Cerebellar cortex (tissue), 1 donor: ENCODE measurements around the gene ZNF83.
"Not testable (repeated sequence)": the region's sequence is repeated elsewhere in the genome, so short reads cannot be mapped to it uniquely, and the experiment has no call there.

Experiments
- DNase-seq: peaks from one replicate; pipeline ENCODE4 v3.0.0-alpha.2; 2015; ENCODE audit warnings: low spot score

The ZNF83 gene

DNA sequence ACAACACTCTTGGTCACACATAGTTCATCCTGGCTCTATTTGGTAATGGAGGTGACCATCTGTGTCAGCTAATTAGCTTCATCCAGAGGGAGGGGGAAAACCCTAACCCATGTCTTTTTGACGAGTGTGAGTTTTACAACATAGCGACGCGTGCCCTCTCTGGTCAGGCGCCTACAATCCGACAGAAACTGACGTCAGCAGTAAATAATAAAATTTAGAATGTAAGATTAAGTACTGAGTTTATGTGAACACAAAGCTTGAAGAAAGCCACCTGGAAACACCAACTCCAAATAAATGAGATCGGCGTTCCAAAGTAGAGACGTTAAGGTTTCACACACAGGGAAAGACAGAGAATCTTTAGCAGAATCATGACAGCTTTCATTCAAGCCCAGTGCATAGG lies 1.8 kb upstream of the ZNF83 start:
- DNase-seq, result no peak

DNA sequence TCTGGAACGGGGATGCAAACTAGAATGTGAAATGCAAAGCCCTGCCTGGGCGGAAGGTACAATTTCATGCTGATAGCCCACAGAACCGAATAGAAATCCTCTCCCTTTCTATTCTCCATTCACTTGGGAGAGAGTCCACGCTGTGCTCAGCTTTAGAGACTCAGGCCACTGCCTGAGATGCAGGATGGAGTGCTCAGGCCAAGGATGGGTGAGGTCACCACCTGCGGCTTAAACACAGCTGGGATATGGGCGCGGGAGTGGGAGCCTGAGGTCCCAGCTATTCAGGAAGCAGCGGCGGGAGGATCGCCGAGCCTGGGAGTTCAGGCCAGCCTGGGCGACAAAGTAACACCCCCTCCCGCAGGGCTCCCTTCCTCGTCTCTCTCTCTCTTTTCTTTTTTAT lies 446 bp upstream of the ZNF83 start:
- DNase-seq, result no peak

DNA sequence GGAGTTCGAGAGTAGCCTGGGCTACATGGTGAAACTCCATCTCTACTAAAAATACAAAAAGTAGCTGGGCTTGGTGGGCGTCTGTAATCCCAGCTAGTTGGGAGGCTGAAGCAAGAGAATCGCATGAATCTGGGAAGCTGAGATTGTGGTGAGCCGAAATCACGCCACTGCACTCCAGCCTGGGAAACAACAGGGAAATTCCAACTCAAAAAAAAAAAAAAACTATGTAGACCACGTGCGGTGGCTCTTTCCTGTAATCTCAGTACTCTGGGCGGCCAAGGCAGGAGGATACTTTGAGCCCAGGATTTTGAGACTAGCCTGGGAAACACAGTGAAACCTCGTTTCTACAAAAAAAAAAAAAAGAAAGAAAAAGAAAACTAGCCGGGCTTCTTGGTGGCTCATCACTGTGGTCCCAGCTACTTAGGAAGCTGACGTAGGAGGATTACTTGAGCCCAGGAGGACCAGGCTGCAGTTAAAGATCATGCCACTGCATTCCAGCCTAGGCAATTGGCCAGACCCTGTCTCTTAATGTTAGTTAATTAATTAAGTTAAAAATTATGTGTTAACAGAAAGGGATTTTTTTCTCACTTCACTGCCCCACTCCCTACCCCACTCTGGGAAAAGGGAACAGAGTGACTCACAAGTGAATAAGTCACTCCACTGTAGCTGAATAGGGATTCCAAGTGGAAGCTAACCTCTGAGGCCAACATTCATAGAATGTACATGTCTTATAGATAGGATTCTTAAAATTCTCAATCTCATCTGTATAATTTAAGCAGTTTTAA lies 2.2 kb downstream of the ZNF83 start:
- no peak for DNase-seq

DNA sequence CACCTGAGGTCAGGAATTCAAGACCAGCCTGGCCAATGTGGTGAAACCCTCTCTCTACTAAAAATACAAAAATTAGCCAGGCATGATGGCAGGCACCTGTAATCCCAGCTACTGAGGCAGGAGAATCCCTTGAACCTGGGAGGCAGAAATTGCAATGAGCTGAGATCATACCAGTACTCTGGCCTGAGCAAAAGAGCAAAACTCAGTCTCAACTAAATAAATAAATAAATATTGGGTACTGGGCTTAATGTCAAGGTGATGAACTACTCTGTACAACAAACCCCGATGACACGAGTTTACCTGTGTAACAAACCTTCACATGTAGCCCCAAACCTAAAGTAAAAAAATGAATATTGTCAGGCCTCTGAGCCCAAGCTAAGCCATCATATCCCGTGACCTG lies 10.7 kb downstream of the ZNF83 start:
- DNase-seq, result not testable (repeated sequence)

DNA sequence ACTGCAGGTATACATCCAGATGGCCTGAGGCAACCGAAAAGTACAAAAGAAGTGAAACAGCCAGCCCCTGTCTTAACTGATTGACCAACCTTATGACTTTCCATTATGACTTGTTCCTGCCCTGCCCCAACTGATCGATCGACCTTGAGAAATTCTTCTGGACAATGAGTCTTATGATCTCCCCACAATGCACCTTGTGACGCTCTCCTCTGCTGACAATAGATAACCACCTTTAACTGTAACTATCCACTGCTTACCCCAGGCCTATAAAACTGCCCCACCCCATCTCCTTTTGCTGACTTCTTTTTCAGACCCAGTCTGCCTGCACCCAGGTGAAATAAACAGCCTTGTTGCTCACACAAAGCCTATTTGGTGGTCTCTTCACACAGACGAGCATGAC lies 11.2 kb downstream of the ZNF83 start:
- DNase-seq, result no peak

DNA sequence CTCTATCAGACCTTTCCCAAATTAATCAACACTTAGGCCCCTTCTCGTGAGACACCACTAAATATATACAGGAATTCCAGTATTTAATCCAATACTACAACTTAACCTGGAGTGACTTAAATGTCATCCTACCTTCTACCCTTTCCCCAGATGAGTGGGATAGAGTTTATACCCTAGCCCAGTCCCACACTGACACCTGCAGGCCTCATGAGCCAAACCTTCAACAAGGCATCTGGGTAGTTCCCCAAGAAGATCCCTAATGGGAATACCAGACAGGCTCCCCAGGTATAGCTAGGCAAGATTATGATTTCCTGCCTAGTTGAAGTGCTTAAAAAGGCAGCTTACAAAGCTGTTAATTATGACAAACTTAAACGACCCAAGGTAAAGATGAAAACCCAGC lies 15.9 kb downstream of the ZNF83 start:
- no peak for DNase-seq

DNA sequence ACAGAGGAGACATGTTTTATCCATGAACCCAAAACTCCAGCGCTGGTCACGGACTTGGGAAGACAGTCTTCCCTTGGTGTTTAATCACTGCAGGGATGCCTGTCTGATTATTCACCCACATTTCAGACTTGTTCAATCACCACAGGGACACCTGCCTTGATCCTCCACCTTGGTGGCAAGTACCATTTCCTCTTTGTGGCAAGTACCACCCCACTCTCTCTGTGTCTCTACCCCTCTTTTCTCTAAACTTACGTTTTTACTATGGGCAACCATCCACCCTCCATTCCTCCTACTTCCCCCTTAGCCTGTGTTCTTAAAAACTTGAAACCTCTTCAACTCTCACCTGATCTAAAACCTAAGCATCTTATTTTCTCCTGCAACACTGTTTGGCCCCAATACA lies 16.8 kb downstream of the ZNF83 start:
- no peak for DNase-seq

DNA sequence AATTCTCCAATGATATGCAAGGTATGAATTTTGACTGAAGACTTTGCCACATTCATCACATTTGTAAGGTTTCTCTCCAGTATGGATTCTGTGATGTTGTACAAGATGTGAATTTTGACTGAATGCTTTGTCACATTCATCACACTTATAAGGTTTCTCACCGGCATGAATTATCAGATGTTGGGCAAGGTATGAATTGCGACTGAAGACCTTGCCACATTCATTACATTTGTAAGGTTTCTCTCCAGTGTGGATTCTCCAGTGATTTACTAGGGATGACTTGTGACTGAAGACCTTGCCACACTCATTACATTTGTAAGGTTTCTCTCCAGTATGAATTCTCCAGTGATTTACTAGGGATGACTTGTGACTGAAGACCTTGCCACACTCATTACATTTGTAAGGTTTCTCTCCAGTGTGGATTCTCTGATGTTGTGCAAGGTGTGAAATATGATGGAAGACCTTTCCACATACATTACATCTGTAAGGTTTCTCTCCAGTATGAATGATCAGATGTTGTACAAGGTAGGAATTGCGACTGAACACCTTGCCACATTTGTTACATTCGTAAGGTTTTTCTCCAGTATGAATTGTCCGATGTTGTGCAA lies 24.8 kb downstream of the ZNF83 start:
- DNase-seq, result no peak

DNA sequence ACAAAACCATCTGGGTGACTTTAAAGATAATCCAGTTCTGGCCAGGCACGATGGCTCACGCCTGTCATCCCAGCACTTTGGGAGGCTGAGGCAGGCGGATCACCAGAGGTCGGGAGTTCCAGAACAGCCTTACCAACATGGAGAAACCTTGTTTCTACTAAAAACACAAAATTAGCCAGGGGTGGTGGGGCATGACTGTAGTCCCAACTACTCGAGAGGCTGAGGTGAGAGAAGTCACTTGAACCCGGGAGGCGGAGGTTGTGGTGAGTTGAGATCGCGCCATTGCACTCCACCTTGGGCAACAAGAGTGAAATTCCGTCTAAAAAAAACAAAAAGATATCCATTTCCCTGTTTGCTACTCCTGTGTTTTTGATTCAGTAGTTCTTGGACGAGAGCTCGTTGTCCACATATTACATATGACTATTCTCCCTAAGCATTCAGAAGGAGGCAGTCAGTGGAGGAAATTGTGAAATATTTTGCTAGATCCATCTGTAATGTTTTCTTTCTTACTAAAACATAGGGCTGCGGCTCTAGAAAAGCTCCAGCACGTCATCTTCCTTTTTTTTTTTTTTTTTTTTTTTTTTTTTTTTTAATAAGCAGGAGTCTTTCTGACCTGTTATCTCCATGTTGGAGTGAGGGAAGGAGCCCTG lies 34.5 kb downstream of the ZNF83 start:
- no peak for DNase-seq

DNA sequence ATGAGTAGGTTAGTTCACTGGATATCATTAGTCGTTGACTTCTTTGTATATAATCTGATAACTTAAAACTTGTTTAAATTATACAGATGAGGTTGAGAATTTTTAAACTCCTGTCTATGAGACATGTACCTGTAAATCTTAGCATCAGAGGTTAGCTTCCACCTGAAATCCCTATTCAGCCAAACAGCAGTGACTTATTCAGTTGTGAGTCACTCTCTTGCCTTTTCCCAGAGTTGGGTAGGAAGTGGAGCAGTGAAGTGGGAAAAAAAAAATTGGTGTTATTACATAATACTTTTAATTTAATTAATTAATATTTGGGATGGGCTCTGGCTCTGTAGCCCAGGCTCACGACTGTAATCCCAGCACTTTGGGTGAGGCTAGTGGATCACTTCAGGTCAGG lies 35.2 kb downstream of the ZNF83 start:
- DNase-seq, result no peak

DNA sequence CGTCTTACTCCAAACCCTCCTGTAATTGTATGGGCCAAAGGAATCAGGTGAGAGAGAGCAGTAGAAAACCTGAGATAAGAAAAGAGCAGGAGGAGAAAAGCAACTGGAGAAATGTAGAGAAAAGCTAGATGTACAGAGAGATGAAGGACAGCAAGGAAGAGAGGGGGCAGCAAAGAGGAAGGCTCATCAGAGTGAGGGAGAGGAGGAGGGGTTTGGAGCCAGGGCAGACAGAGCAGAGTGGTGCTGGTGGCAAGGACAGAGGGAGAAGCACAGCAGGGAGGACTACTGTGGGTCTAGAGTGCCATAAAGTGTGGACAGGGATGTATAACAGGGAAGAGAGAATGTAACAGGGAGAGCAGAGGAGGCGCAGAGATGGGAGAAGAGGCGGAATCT lies 36.2 kb downstream of the ZNF83 start:
- DNase-seq, result peak; percentile 24

DNA sequence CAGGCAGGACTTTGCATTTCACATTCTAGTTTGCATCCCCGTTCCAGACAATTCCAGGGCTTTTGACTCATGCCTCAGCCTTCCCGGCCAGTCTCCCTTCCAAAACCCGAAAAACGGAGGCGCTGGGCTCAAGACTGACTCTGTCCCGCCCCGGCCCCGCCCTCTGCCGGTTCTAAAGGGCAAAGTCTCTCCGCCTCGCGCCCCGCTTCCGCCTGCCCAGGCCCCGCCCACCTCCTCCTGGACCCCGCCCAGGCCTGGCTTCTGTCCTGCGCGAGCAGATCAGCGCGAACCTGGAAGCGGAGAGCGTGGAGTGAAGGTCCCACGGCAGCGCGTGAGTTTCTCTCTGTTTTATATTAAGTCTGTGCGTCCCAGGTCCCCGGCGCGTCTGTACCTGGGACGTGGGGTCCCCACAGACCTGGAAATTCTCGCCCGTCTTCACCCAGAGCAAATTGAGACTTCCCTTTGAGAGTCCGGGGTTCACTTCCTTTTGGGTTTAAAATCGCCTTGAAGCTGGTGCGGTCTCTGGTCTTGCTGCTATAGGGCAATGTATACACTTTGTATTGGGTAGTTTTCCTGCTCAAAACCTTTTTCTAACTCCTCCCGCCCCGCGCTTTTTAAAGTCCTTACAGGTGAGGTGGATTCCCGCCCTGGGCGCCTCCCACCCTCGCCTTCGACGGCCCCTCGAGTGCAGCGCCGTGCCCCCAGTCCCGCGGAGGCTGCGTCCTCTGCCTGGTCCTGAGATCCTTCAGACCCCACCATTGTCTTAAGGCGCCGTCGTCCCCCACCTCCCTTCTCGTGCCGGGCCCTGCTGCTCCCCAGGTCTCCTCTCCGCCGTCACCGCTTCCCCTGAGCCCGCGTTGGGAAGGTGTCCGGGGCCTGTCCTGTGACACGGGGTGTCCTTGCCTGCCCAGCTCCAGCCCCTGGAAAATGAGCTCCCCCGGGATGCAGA lies 36.9 kb downstream of the ZNF83 start:
- peak; percentile 83 for DNase-seq

DNA sequence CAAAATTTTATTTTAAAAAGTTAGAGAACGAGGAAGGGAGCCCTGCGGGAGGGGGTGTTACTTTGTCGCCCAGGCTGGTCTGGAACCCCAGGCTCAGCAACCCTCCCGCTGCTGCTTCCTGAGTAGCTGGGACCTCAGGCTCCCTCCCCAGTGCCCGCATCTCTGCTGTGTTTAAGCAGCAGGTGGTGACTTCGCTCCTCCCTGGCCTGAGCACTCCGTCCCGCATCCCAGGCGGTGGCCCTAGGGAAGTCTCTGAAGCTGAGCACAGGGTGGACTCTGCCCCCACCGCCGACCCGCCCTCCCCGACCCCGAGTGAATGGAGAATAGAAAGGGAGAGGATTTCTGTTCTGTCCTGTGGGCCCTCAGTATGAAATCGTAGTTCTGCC lies 37.5 kb downstream of the ZNF83 start:
- no peak for DNase-seq

DNA sequence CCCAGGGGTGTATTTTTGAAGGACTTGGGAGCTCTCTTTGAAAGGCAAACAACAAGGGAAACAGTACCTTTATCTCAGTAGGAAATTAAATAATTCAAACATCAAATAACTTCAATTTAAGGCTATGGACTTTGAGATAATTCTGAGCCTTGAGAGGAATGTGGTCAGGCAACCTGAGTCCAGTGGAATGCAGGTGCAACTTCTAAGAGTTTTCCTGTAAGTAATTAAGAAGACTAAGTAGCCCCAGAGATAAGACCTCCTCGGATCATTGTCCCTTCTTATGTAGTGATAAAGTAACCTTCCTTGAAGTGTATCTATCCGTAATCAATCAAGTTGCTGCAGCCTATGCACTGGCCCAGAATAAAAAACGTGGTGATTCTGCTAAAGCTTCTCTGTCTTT lies 38.9 kb downstream of the ZNF83 start:
- no peak for DNase-seq

DNA sequence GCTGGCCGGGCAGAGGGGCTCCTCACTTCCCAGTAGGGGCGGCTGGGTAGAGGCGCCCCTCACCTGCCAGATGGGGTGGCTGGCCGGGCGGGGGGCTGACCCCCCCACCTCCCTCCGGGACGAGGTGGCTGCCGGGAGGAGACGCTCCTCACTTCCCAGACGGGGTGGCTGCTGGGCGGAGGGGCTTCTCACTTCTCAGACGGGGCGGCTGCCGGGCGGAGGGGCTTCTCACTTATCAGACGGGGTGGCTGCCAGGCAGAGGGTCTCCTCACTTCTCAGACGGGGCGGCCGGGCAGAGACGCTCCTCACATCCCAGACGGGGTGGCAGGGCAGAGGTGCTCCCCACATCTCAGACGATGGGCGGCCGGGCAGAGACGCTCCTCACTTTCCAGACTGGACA lies 44.7 kb downstream of the ZNF83 start:
- not testable (repeated sequence) for DNase-seq

DNA sequence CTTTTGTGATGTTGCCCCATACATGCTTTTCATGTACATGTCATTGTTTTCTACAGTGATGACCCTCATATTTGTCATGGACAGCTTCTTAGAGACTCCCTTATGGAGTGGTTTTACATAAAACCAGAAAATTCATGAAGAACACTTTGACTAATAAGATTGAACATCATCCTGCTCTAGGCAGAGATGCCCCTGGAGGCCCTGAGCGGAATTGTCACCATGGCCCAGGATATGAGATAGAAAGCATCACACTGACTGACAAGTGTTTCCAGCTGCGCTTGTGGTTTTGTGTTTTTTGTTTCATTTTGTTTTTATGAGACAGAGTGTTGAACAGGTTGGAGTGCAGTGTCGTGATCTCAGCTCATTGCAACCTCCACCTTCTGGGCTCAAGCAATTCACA lies 45.9 kb downstream of the ZNF83 start:
- no peak for DNase-seq

DNA sequence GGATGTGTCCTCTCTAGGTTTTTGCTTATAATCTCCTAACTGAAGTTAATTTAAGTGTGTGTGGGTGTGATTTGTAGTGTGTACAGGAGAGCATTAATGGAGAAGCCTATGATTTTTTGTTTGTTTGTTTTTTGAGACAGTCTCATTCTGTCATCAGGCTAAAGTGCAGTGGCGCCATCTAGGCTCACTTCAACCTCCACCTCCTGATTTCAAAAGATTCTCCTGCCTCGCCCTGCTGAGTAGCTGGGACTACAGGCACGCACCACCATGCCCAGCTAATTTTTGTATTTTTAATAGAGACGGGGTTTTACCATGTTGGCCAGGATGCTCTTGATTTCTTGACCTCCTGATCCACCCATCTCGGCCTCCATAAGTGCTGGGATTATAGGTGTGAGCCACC lies 47.4 kb downstream of the ZNF83 start:
- no peak for DNase-seq

DNA sequence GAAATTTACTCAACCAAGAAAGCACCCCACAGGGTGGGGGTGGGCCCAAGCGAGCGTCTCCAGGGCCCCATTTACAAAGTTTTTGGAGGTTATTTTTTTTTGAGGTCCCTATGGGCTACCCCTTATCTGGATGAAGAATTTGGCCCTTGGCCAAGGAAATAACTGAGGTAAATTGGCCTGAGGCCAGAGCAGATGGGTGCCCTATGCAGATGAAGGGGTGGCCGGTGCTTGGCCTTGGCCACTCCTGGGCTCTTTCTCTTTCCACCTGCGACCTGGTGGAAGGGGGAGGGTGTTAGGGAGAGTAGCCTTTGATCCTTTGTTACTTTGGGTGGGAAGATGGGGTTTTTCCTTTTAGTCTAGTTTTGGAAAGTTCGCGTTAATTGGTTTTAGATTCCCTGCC lies 52.6 kb downstream of the ZNF83 start:
- DNase-seq, result no peak

DNA sequence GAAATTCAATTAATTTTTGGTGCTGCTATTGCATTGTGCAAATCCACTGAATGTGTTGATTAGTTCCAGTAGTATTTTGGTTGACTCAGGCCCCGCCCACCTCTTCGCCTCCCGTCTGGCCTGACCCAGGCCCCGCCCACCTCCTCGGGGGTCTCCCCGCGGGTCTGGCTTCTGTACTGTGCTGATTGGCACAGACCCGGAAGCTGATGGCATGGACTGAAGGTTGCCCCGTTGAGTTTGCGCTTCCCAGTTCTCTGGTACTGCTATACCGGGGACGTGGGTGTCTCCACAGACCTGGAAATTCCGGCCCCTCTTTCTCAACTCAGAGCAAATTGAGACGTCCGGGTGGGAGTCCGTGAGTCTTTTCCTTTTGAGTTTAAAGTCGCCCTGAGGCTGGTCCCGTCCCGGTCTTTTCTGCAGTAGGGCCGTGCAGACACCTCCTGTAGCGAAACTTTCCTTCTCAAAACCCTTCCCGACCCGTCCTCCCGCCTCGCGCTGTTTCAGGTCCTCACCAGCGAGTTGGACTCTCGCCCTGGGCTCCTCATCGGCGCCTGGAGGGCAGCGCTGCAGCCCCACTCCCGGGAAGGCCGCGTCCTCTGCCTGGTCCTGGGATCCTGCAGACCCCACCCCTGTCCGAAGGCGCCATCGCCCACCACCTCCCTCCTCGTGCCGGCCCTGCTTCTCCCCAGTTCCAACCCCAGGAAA lies 53.3 kb downstream of the ZNF83 start:
- DNase-seq, result no peak

DNA sequence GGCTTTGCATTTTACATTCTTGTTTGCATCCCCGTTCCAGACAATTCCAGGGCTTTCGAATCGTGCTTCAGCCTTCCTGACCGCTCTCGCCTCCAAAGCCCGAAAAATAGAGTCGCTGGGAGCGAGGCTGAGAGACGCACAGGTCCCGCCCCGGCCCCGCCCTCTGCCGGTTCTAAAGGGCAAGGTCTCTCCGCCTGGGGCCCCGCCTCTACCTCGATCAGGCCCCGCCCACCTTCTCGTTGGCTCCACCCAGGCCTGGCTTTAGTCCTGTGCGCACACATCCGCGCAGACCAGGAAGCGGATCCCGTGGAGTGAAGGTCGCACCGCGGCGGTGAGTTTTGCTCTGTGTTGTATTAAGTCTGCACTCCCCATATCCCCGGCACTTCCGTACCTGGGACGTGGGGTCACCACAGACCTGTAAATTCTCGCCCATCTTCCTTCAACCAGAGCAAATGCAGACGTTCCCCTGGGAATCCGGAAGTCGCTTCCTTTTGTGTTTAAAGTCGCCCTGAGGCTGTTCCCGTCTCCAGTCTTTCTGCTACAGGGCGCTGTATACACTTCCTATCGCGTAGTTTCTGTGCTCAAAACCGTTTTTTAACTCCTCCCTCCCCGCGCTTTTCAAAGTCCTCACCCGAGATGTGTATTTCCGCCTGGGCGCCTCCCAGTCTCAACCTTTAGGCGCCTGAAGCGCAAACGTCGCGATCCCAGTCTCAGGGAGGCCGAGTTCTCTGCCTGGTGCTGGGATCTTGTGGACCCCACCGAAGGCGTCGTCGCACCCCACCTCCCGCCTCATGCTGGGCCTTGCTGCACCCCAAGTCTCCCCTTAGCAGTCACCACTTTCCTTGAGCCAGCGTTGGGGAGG lies 67.9 kb downstream of the ZNF83 start, which contains the start of gene ZNF701:
Gene ZNF701 (plus strand): TSS at position 288 of the 862 bp plus-strand sequence. CDS start 3,861 bp downstream, outside the sequence.
- DNase-seq, result peak; percentile 93

DNA sequence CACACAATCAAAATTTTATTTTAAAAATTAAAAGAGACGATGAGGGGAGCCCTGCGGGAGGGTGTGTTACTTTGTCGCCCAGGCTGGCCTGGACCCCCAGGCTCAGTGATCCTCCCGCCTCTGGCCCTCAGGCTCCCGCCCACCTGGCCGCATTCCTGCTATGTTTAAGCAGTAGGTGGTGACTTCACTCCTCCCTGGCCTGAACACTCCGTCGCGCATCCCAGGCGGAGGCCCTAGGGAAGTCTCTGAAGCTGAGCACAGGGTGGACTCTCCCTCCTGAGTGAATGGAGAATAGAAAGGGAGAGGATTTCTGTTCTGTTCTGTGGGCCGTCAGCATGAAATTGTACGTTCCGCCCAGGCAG lies 68.5 kb downstream of the ZNF83 start:
- DNase-seq, result not testable (repeated sequence)
